GM12878 (cell line): ENCODE measurements around the gene CEACAM8. TPM values are rescaled to one million over a fixed set of nuclear protein-coding genes. Genes with fewer than 3 reads are reported as not detected.

ENCODE experiments used
- ATAC-seq: fragments of 200-7000 bp; cut with Tn5 transposase; 3 replicates; pipeline ENCODE4 v1.9.1; 2020; ENCODE audit warnings: mild to moderate bottlenecking, moderate library complexity
- BruUV-seq: library from RNA; stranded (reverse); fragments of 400-500 nt; replicated peaks from 2 replicates; lab custom pipeline; 2021; lab: Mats Ljungman, UMichigan
- CTCF ChIA-PET: fragments of 300-600 bp; sonication (Branson Sonifier 250); formaldehyde crosslinking; extraction: SDS; loops from one replicate; lab custom pipeline; 2021; ENCODE audit warnings: inconsistent platforms; lab: Yijun Ruan, JAX
- POLR2A ChIA-PET: fragments of 350-600 bp; formaldehyde crosslinking; extraction: SDS; loops from one replicate; lab custom pipeline; 2021; ENCODE audit warnings: inconsistent platforms; lab: Charles Lee
- RAD21 ChIA-PET: fragments of 300-600 bp; sonication (Branson Sonifier 250); formaldehyde crosslinking; loops from one replicate; lab custom pipeline; 2023; ENCODE audit warnings: antibody characterized with exemption; ENCODE audit not compliant: unreplicated experiment; lab: Charles Lee
- SMC1A ChIA-PET: fragments of 300-600 bp; sonication (Branson Sonifier 250); formaldehyde crosslinking; loops from one replicate; lab custom pipeline; 2023; ENCODE audit not compliant: unreplicated experiment, uncharacterized antibody; lab: Charles Lee
- DNase-seq: peaks from one replicate; pipeline ENCODE4 v3.0.0-alpha.2; 2011; ENCODE audit warnings: low read depth, low spot score
- FAIRE-seq: peaks from 3 replicates; lab custom pipeline; 2011; peaks lifted over from hg19 to GRCh38; lab: Jason Lieb, UNC
- H2AFZ ChIP-seq: 2 replicates; pipeline ENCODE4 v1.6.0; 2011; ENCODE audit warnings: low read depth, low read length, control low read depth; ENCODE audit not compliant: control insufficient read depth
- H3K27ac ChIP-seq: 2 replicates; pipeline ENCODE4 v1.5.1; 2011; ENCODE audit warnings: control low read depth; ENCODE audit not compliant: control insufficient read depth, insufficient read depth
- H3K27me3 ChIP-seq, 2 experiments: replicated peaks in 1 of 2; 2 replicates each; pipeline versions ENCODE4 v1.6.0 to v1.6.1; 2011; ENCODE audit warnings: low read length in 1 of 2; ENCODE audit not compliant: control insufficient read depth in 2 of 2, insufficient read depth in 2 of 2
- H3K36me3 ChIP-seq, 2 experiments: 2 replicates each; pipeline ENCODE4 v1.5.1; 2011; ENCODE audit warnings: low read length in 1 of 2; ENCODE audit not compliant: control insufficient read depth in 2 of 2, insufficient read depth in 2 of 2
- H3K4me1 ChIP-seq: 2 replicates; pipeline ENCODE4 v1.6.1; 2011; ENCODE audit warnings: mild to moderate bottlenecking, low read length, moderate library complexity, mixed read lengths; ENCODE audit not compliant: control insufficient read depth, insufficient read depth
- H3K4me2 ChIP-seq: 2 replicates; pipeline ENCODE4 v1.6.0; 2011; ENCODE audit warnings: control low read depth; ENCODE audit not compliant: control insufficient read depth, insufficient read depth
- H3K4me3 ChIP-seq: fragments of 200-600 bp; sonication (generic); 2 replicates; pipeline ENCODE4 v1.5.1; 2016
- H3K79me2 ChIP-seq: 2 replicates; pipeline ENCODE4 v1.6.0; 2011; ENCODE audit warnings: low read length; ENCODE audit not compliant: control insufficient read depth, insufficient read depth
- H3K9ac ChIP-seq: 2 replicates; pipeline ENCODE4 v1.8.0; 2011; ENCODE audit warnings: low read length, control low read depth, mixed read lengths; ENCODE audit not compliant: control insufficient read depth, insufficient read depth
- H3K9me3 ChIP-seq: replicated peaks from 3 replicates; pipeline ENCODE4 v1.5.1; 2011; ENCODE audit warnings: mild to moderate bottlenecking, low read length; ENCODE audit not compliant: control insufficient read depth, insufficient read depth
- H4K20me1 ChIP-seq: 2 replicates; pipeline ENCODE4 v1.6.0; 2011; ENCODE audit not compliant: control insufficient read depth, insufficient read depth
- ASH2L ChIP-seq: fragments of 300-600, 200-600 bp; sonication (generic); IDR thresholded peaks from 2 replicates; pipeline ENCODE4 v1.6.1; 2017; ENCODE audit warnings: low read depth, mild to moderate bottlenecking, borderline replicate concordance
- POLR2A ChIP-seq: IDR thresholded peaks from 2 replicates; pipeline ENCODE4 v1.6.1; 2011; ENCODE audit warnings: low read depth, mild to moderate bottlenecking, low read length
- RAD21 ChIP-seq: IDR thresholded peaks from 2 replicates; pipeline ENCODE4 v1.6.1; 2011; ENCODE audit warnings: mild to moderate bottlenecking, low read depth, low read length, moderate library complexity; ENCODE audit not compliant: insufficient read depth
- SP1 ChIP-seq: IDR thresholded peaks from one replicate; pipeline ENCODE4 v1.6.1; 2011; ENCODE audit warnings: low read depth, low read length
- YY1 ChIP-seq: IDR thresholded peaks from 2 replicates; pipeline ENCODE4 v1.6.1; 2011; ENCODE audit warnings: low read depth, mild to moderate bottlenecking, low read length
- ZNF217 ChIP-seq: fragments of 450-650 bp; IDR thresholded peaks from 2 replicates; pipeline ENCODE4 v1.6.1; 2017; ENCODE audit warnings: antibody characterized with exemption, mild to moderate bottlenecking
- ZNF274 ChIP-seq: IDR thresholded peaks from one replicate; pipeline ENCODE4 v1.8.0; 2011; ENCODE audit not compliant: insufficient read length, insufficient read depth
- WGBS: methylation state at CpG from one replicate; pipeline ENCODE4 v1.1.6; 2016; ENCODE audit warnings: low lambda C conversion rate; ENCODE audit not compliant: insufficient replicate concordance, insufficient coverage; ENCODE audit errors: missing lambda C conversion rate; 5-methylcytosine and 5-hydroxymethylcytosine counted together
- in situ Hi-C: fragments of 300-500 bp; cut with MboI; formaldehyde crosslinking; loops from 9 replicates; pipeline ENCODE4 v1.14.3; 2018; ENCODE audit warnings: mixed read lengths
- intact Hi-C: fragments of 100-400 bp; cut with micrococcal nuclease; formaldehyde crosslinking; loops from one replicate; pipeline ENCODE4 v1.14.2; 2022; ENCODE audit not compliant: unreplicated experiment
- polyA plus RNA-seq, 11 experiments: library from polyadenylated mRNA; depleted of rRNA in 4 of 11; unstranded in 6 of 11; stranded (reverse) in 5 of 11; fragments of >200 nt; fragmentation: Nextera tagmentation in 4 of 11; fragmentation: Illumina TruSeq in 1 of 11; extraction: Ambion mirVana in 4 of 11; extraction: Trizol in 1 of 11; gene quantifications; 1 replicate in 1 of 11; 2 replicates in 10 of 11; pipeline versions ENCODE4 v1.2.1 to v1.2.3, GENCODE V29; 2011 to 2016; ENCODE audit warnings: inconsistent platforms in 2 of 11, missing spikeins in 2 of 11, low read depth in 1 of 11
- total RNA-seq, 4 experiments: library from RNA; depleted of rRNA in 3 of 4; stranded (reverse); fragments of >200 nt in 3 of 4; fragmentation: Illumina TruSeq in 1 of 4; extraction: Trizol in 1 of 4; gene quantifications; 2 replicates each; pipeline versions ENCODE4 v1.2.1 to v1.2.3, GENCODE V29; 2013 to 2021
- TF ChIP-seq, protein P1 (sequence below), 3 experiments: IDR thresholded peaks in 2 of 3; conservative IDR thresholded peaks in 1 of 3; 2 replicates each; pipeline ENCODE4 v1.5.1; 2011; ENCODE audit warnings: low read depth in 3 of 3, low read length in 3 of 3, mild to moderate bottlenecking in 3 of 3, control low read depth in 2 of 3, moderate library complexity in 2 of 3, inconsistent platforms in 1 of 3, mixed read lengths in 1 of 3; ENCODE audit not compliant: control insufficient read depth in 2 of 3, insufficient read depth in 1 of 3; ENCODE audit errors: extremely low read depth in 1 of 3
- TF ChIP-seq, protein P2 (sequence below): fragments of 450-650 bp; IDR thresholded peaks from 2 replicates; pipeline ENCODE4 v1.6.1; 2017; ENCODE audit warnings: antibody characterized with exemption, mild to moderate bottlenecking, moderate library complexity
- TF ChIP-seq, protein P3 (sequence below): fragments of 450-650 bp; IDR thresholded peaks from 2 replicates; pipeline ENCODE4 v1.6.1; 2014; ENCODE audit warnings: mild to moderate bottlenecking

CEACAM8 gene
- total and polyA plus RNA-seq, 10 of the 15 experiments (the other 5 are each of a cell fraction or from before 2014, with no cell fraction given), result 0.06 TPM; not detected in 9

DNA sequence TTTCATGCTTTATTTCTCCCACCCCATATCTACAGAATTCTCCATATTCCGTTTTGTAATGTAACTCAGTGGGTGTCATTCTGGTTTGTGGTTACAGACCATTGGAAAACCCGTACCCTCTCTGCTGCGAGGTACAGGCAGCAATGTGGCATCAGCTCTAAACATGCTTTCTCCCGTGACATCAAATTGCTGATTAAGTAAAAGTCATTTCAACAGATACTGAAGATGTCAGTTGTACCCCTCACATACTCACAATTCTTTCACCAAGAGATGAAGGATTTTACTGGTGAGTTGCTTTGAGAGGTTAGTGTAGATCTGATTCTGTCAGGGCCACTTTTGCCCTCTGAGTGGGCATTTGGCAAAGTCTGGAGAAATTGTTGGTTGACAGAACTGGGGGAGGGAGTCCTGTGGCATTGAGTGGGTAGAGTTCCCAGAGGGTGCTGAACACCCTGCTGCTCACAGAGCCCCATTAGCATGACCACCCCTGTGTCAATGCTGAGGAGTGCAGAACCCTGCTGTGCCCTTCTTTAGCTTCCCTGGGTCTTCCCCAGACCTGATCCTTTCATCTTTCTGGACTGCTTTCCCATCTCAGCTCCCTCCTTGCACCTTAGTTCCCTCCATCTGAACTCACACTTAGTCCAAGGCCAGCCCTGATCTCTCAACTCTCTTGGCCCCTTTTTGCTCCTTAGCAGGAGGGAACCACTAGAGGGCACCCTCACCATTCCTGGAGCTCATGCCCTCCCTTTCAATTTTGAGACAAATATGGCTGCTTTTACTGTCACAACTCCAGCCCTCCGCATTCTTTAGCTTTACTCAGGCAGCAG is 39.9 kb upstream of the CEACAM8 start:
- CTCF ChIA-PET, result interaction anchor here (0.6 to 2.2 kb wide), 15 partner anchors 9 to 856 kb away, joined by 3 to 7 read pairs (median 4); no protein-coding TSS in a partner anchor
- no peaks in the 10 kb centered on the region for H4K20me1 ChIP-seq
- H3K27me3 ChIP-seq, result no peaks in the 10 kb centered on the region; a peak in 2 of 4 replicates
- peak; percentile 82 for ATAC-seq
- H3K4me3 ChIP-seq, result no peak overlapping the region
- no peak overlapping the region for H3K27ac ChIP-seq
- SMC1A ChIA-PET, result interaction anchor here (1.2 kb wide), 1 partner anchor 64 kb away, joined by 3 read pairs; no protein-coding TSS in a partner anchor
- peak; percentile 81 for FAIRE-seq
- TF ChIP-seq SP1 (no peak), ZNF274 (no peak), YY1 (peak; percentile 80), RAD21 (peak; percentile 74), POLR2A (no peak), ASH2L (no peak), ZNF217 (no peak)
- TF ChIP-seq, protein P1, sequence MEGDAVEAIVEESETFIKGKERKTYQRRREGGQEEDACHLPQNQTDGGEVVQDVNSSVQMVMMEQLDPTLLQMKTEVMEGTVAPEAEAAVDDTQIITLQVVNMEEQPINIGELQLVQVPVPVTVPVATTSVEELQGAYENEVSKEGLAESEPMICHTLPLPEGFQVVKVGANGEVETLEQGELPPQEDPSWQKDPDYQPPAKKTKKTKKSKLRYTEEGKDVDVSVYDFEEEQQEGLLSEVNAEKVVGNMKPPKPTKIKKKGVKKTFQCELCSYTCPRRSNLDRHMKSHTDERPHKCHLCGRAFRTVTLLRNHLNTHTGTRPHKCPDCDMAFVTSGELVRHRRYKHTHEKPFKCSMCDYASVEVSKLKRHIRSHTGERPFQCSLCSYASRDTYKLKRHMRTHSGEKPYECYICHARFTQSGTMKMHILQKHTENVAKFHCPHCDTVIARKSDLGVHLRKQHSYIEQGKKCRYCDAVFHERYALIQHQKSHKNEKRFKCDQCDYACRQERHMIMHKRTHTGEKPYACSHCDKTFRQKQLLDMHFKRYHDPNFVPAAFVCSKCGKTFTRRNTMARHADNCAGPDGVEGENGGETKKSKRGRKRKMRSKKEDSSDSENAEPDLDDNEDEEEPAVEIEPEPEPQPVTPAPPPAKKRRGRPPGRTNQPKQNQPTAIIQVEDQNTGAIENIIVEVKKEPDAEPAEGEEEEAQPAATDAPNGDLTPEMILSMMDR (IDR thresholded peaks at IDR 0.05 in 2 of 3, conservative IDR thresholded peaks at IDR 0.05 in 1 of 3; ENCODE audit: control insufficient read depth in 2 of 3, extremely low read depth in 1 of 3, insufficient read depth in 1 of 3, low read depth in 3 of 3, low read length in 3 of 3), result peak; percentile 75 to 82 (median 82)
- TF ChIP-seq, protein P2, sequence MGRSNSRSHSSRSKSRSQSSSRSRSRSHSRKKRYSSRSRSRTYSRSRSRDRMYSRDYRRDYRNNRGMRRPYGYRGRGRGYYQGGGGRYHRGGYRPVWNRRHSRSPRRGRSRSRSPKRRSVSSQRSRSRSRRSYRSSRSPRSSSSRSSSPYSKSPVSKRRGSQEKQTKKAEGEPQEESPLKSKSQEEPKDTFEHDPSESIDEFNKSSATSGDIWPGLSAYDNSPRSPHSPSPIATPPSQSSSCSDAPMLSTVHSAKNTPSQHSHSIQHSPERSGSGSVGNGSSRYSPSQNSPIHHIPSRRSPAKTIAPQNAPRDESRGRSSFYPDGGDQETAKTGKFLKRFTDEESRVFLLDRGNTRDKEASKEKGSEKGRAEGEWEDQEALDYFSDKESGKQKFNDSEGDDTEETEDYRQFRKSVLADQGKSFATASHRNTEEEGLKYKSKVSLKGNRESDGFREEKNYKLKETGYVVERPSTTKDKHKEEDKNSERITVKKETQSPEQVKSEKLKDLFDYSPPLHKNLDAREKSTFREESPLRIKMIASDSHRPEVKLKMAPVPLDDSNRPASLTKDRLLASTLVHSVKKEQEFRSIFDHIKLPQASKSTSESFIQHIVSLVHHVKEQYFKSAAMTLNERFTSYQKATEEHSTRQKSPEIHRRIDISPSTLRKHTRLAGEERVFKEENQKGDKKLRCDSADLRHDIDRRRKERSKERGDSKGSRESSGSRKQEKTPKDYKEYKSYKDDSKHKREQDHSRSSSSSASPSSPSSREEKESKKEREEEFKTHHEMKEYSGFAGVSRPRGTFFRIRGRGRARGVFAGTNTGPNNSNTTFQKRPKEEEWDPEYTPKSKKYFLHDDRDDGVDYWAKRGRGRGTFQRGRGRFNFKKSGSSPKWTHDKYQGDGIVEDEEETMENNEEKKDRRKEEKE, result no peak
- TF ChIP-seq, protein P3, sequence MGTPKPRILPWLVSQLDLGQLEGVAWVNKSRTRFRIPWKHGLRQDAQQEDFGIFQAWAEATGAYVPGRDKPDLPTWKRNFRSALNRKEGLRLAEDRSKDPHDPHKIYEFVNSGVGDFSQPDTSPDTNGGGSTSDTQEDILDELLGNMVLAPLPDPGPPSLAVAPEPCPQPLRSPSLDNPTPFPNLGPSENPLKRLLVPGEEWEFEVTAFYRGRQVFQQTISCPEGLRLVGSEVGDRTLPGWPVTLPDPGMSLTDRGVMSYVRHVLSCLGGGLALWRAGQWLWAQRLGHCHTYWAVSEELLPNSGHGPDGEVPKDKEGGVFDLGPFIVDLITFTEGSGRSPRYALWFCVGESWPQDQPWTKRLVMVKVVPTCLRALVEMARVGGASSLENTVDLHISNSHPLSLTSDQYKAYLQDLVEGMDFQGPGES, result no peak
- intact Hi-C loops (loop anchor here (5.0 kb wide), 1 partner anchor 108 kb away; the partner anchor contains the start of gene PSG3), in situ Hi-C loops (no loop called here)
- H3K79me2 ChIP-seq, result no peaks in the 10 kb centered on the region
- H3K36me3 ChIP-seq, result no peaks in the 10 kb centered on the region
- no peaks in the 10 kb centered on the region for H3K4me1 ChIP-seq
- no peaks in the 10 kb centered on the region for H3K9me3 ChIP-seq
- no TSS peak for BruUV-seq
- DNase-seq, result no peak
- 0% methylated on average over 5 of the region's 5 CpGs for WGBS
- no peak overlapping the region for H2AFZ ChIP-seq
- POLR2A ChIA-PET, result no interaction called here
- RAD21 ChIA-PET, result no interaction called here
- H3K9ac ChIP-seq, result no peak overlapping the region
- H3K4me2 ChIP-seq, result no peak overlapping the region
